Astrocyte (in vitro differentiated cells and primary cell): Measurements from ENCODE around the gene SPTY2D1. TPM values are rescaled to one million over a fixed set of nuclear protein-coding genes. Genes with fewer than 3 reads are reported as not detected.
"Not testable (repeated sequence)": the region's sequence is repeated elsewhere in the genome, so short reads cannot be mapped to it uniquely, and the experiment has no call there.

ENCODE experiments used
- DNase-seq: peaks from one replicate; pipeline ENCODE4 v3.0.0-alpha.2; 2010; ENCODE audit warnings: low read depth
- FAIRE-seq: peaks from 2 replicates; lab custom pipeline; 2011; peaks lifted over from hg19 to GRCh38; lab: Jason Lieb, UNC
- H2AFZ ChIP-seq: 2 replicates; pipeline ENCODE4 v1.6.0; 2012; ENCODE audit warnings: low read depth, low read length, inconsistent platforms
- H3K27ac ChIP-seq: 2 replicates; pipeline ENCODE4 v1.5.1; 2011; ENCODE audit warnings: low read depth, low read length, inconsistent platforms
- H3K27me3 ChIP-seq: 2 replicates; pipeline ENCODE4 v1.6.0; 2011; ENCODE audit warnings: low read length, inconsistent platforms; ENCODE audit not compliant: insufficient read depth
- H3K36me3 ChIP-seq: 2 replicates; pipeline ENCODE4 v1.5.1; 2011; ENCODE audit warnings: low read length, inconsistent platforms; ENCODE audit not compliant: insufficient read depth
- H3K4me1 ChIP-seq: 2 replicates; pipeline ENCODE4 v1.5.1; 2011; ENCODE audit warnings: low read length, inconsistent platforms; ENCODE audit not compliant: insufficient read depth
- H3K4me2 ChIP-seq: 2 replicates; pipeline ENCODE4 v1.6.0; 2012; ENCODE audit warnings: low read length, inconsistent platforms
- H3K4me3 ChIP-seq: 2 replicates; pipeline ENCODE4 v1.5.1; 2011; ENCODE audit warnings: low read depth, mild to moderate bottlenecking, low read length, inconsistent platforms; ENCODE audit not compliant: insufficient read depth
- H3K79me2 ChIP-seq: 2 replicates; pipeline ENCODE4 v1.6.0; 2012; ENCODE audit warnings: mild to moderate bottlenecking, low read length, inconsistent platforms; ENCODE audit not compliant: insufficient read depth
- H3K9ac ChIP-seq: 2 replicates; pipeline ENCODE4 v1.6.0; 2012; ENCODE audit warnings: mild to moderate bottlenecking, low read length, inconsistent platforms
- H3K9me3 ChIP-seq: 2 replicates; pipeline ENCODE4 v1.5.1; 2012; ENCODE audit warnings: low read depth, mild to moderate bottlenecking, low read length, inconsistent platforms; ENCODE audit not compliant: insufficient read depth
- H4K20me1 ChIP-seq: 2 replicates; pipeline ENCODE4 v1.6.0; 2012; ENCODE audit warnings: low read length, inconsistent platforms; ENCODE audit not compliant: insufficient read depth
- H3K27ac Mint-ChIP-seq: one replicate; pipeline ENCODE4 v1.8.0; 2021; ENCODE audit warnings: mild to moderate bottlenecking, mixed read lengths; ENCODE audit not compliant: unreplicated experiment
- H3K27me3 Mint-ChIP-seq: one replicate; pipeline ENCODE4 v1.8.0; 2021; ENCODE audit warnings: low read depth, mixed read lengths; ENCODE audit not compliant: unreplicated experiment
- H3K36me3 Mint-ChIP-seq: one replicate; pipeline ENCODE4 v1.8.0; 2021; ENCODE audit warnings: low read depth, mixed read lengths; ENCODE audit not compliant: unreplicated experiment
- H3K4me1 Mint-ChIP-seq: one replicate; pipeline ENCODE4 v1.8.0; 2021; ENCODE audit warnings: low read depth, mixed read lengths; ENCODE audit not compliant: unreplicated experiment
- H3K4me3 Mint-ChIP-seq: one replicate; pipeline ENCODE4 v1.8.0; 2021; ENCODE audit warnings: mild to moderate bottlenecking, moderate library complexity, mixed read lengths; ENCODE audit not compliant: unreplicated experiment
- H3K9me3 Mint-ChIP-seq: one replicate; pipeline ENCODE4 v1.8.0; 2021; ENCODE audit warnings: mild to moderate bottlenecking, mixed read lengths; ENCODE audit not compliant: unreplicated experiment
- EZH2 ChIP-seq: IDR thresholded peaks from 2 replicates; pipeline ENCODE4 v1.6.1; 2012; ENCODE audit warnings: mild to moderate bottlenecking, low read length, inconsistent platforms; ENCODE audit not compliant: insufficient read depth
- total RNA-seq: library from RNA; stranded (reverse); gene quantifications from 2 replicates; pipeline ENCODE4 v1.2.1, GENCODE V29; 2021
- TF ChIP-seq, protein P1 (sequence below): IDR thresholded peaks from 2 replicates; pipeline ENCODE4 v1.5.1; 2011; ENCODE audit warnings: low read depth, mild to moderate bottlenecking, inconsistent platforms, low read length, moderate library complexity; ENCODE audit not compliant: insufficient read depth

The SPTY2D1 gene
- total RNA-seq, 1 donor from 2014 or later: 24.4 TPM

DNA sequence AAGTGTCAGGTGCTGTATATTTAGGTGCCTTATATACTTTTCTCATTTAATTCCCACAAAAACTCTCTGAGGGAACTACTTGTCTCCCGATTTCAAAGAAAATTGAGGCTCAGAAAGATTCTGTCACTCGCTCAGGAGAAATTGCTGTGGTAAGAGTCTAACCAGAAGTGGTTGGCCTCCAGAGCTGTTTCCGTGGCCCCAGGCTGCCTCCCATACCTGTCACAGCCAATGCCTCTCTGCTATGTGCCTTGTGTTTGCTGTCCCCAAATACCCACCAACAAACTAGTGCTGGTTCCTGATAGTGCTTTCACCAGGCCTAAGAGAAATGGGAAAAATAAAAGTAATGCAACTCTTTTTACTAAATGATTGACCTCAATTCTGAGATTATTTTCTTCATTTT, 43.4 kb upstream of the SPTY2D1 start:
- Mint-ChIP-seq H3K9me3 (peaks cover 2% of the 10 kb centered on the region), H3K4me3 (no peak overlapping the region), H3K4me1 (no peaks in the 10 kb centered on the region), H3K36me3 (no peaks in the 10 kb centered on the region), H3K27me3 (no peaks in the 10 kb centered on the region), H3K27ac (no peak overlapping the region)
- no peak overlapping the region for H3K4me2 ChIP-seq
- H3K36me3 ChIP-seq: no peaks in the 10 kb centered on the region
- H3K9ac ChIP-seq: no peak overlapping the region
- H3K27ac ChIP-seq: no peak overlapping the region
- no peaks in the 10 kb centered on the region for H4K20me1 ChIP-seq
- no peaks in the 10 kb centered on the region for H3K27me3 ChIP-seq
- no peak for FAIRE-seq
- H3K9me3 ChIP-seq: no peaks in the 10 kb centered on the region
- DNase-seq: no peak
- no peak overlapping the region for H3K4me3 ChIP-seq
- H3K79me2 ChIP-seq: no peaks in the 10 kb centered on the region
- H2AFZ ChIP-seq: no peak overlapping the region
- no peaks in the 10 kb centered on the region for H3K4me1 ChIP-seq
- TF ChIP-seq, protein P1, sequence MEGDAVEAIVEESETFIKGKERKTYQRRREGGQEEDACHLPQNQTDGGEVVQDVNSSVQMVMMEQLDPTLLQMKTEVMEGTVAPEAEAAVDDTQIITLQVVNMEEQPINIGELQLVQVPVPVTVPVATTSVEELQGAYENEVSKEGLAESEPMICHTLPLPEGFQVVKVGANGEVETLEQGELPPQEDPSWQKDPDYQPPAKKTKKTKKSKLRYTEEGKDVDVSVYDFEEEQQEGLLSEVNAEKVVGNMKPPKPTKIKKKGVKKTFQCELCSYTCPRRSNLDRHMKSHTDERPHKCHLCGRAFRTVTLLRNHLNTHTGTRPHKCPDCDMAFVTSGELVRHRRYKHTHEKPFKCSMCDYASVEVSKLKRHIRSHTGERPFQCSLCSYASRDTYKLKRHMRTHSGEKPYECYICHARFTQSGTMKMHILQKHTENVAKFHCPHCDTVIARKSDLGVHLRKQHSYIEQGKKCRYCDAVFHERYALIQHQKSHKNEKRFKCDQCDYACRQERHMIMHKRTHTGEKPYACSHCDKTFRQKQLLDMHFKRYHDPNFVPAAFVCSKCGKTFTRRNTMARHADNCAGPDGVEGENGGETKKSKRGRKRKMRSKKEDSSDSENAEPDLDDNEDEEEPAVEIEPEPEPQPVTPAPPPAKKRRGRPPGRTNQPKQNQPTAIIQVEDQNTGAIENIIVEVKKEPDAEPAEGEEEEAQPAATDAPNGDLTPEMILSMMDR: no peak
- no peak for TF ChIP-seq EZH2

DNA sequence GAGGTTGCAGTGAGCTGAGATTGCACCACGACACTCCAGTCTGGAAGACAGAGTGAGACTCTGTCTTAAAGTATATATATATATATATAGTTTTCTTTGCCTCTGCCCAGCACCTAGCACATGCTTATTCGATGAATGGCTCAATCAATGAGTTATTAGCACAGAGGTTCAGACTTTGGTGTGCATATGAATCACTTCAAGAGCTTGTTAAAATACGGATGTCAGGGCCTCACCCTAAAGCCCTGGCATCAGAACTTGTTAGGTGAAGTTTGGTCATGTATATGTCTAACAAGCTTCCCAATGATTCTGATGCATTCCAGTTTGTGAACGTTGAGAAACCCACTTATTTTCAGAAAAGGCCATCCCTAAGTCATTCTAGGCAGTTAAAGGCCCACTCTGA, 42.7 kb upstream of the SPTY2D1 start:
- Histone ChIP-seq H4K20me1 (no peaks in the 10 kb centered on the region), H3K79me2 (no peaks in the 10 kb centered on the region), H3K4me3 (no peak overlapping the region), H3K36me3 (no peaks in the 10 kb centered on the region), H3K9me3 (no peaks in the 10 kb centered on the region), H3K9ac (no peak overlapping the region), H3K4me1 (no peaks in the 10 kb centered on the region), H3K27me3 (no peaks in the 10 kb centered on the region), H2AFZ (no peak overlapping the region), H3K4me2 (no peak overlapping the region), H3K27ac (no peak overlapping the region)
- Mint-ChIP-seq H3K4me3 (no peak overlapping the region), H3K36me3 (no peaks in the 10 kb centered on the region), H3K9me3 (peaks cover 2% of the 10 kb centered on the region), H3K27ac (no peak overlapping the region), H3K4me1 (no peaks in the 10 kb centered on the region), H3K27me3 (no peaks in the 10 kb centered on the region)
- no peak for TF ChIP-seq EZH2
- TF ChIP-seq, protein P1: no peak
- no peak for FAIRE-seq
- DNase-seq: no peak

DNA sequence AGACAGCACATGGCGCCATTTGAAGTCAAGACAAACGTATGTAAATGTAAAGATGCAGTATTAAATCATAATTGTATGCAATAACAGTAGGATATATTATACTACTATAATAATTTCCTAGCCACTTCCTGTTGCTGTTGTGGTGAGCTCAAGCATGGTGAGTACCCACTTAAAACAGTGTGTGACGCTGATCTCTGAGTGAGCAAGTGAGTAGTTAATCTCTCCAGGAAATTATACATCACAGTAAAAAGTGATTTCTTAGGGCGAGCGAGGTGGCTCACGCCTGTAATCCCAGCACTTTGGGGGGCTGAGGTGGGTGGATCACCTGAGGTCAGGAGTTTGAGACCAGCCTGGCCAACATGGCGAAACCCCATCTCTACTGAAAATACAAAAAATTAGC, 38.1 kb upstream of the SPTY2D1 start:
- not testable (repeated sequence) for DNase-seq, H3K4me2 ChIP-seq, H3K4me3 ChIP-seq, H3K36me3 ChIP-seq, H3K27me3 Mint-ChIP-seq, H3K36me3 Mint-ChIP-seq, H2AFZ ChIP-seq, H3K9ac ChIP-seq, H3K4me1 ChIP-seq, H3K9me3 ChIP-seq, H3K27ac ChIP-seq, H3K9me3 Mint-ChIP-seq, H3K79me2 ChIP-seq, H4K20me1 ChIP-seq, FAIRE-seq, H3K27ac Mint-ChIP-seq, H3K27me3 ChIP-seq, H3K4me3 Mint-ChIP-seq
- peaks cover 19% of the 10 kb centered on the region for H3K4me1 Mint-ChIP-seq
